Suprapubic skin (tissue), 4 donors: ENCODE measurements around the gene SLC25A4.

ENCODE experiments used
- CTCF ChIP-seq, 2 donors: fragments of 200-600 bp in 1 of 2; fragments of 450-650 bp in 1 of 2; sonication (generic) in 1 of 2; IDR thresholded peaks; one replicate each; pipeline ENCODE4 v1.5.1; 2016 to 2019; ENCODE audit warnings: antibody characterized with exemption in 2 of 2, mild to moderate bottlenecking in 1 of 2, moderate library complexity in 1 of 2
- POLR2A ChIP-seq, 2 donors: fragments of 450-650 bp; IDR thresholded peaks; one replicate each; pipeline ENCODE4 v1.6.1; 2017; ENCODE audit warnings: antibody characterized with exemption in 2 of 2, mild to moderate bottlenecking in 2 of 2, moderate library complexity in 2 of 2
- POLR2AphosphoS5 ChIP-seq, 3 donors: sonication (generic); formaldehyde crosslinking; IDR thresholded peaks; one replicate each; pipeline ENCODE4 v1.6.1; 2017; ENCODE audit warnings: antibody characterized with exemption in 3 of 3

- TF ChIP-seq POLR2AphosphoS5 (IDR thresholded peaks at IDR 0.05) = no peak
- no peak for TF ChIP-seq CTCF (IDR thresholded peaks at IDR 0.05)
- no peak for TF ChIP-seq POLR2A (IDR thresholded peaks at IDR 0.05)
Observed at GRCh38 chr4:185124006-185124405, 19.1 kb upstream of the SLC25A4 start.
